Measurements from ENCODE around the gene CADM1. TPM values are rescaled to one million over a fixed set of nuclear protein-coding genes. Genes with fewer than 3 reads are reported as not detected.

CADM1 gene
- polyA plus RNA-seq, 12 donors = 25.2 to 123 (median 31.1) TPM

GRCh38 chr11:115317277-115318185 is 186.7 kb downstream of the CADM1 start:
- DNase-seq = no peak

DNA sequence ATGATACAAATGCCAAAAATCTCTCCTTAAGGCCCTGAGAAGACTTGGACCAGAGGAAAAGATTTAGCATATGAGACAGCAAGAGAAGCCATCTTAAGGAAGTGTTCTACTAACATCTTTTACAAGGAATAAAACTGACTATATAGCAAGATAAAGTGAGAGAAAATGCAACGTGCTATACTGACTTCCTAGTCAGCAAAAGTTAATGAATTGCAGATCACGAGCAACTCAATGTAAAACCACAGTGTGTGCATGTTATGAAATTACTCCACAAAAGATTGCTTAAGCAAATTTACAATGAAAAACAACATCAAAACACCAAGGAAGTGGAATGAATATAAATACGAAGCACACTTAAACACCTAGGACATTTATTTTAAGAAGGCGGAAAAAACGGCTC is 187.5 kb downstream of the CADM1 start:
- no peak for DNase-seq

- DNase-seq = no peak
Measured at GRCh38 chr11:115314330-115314920, 189.8 kb downstream of the CADM1 start.

DNA sequence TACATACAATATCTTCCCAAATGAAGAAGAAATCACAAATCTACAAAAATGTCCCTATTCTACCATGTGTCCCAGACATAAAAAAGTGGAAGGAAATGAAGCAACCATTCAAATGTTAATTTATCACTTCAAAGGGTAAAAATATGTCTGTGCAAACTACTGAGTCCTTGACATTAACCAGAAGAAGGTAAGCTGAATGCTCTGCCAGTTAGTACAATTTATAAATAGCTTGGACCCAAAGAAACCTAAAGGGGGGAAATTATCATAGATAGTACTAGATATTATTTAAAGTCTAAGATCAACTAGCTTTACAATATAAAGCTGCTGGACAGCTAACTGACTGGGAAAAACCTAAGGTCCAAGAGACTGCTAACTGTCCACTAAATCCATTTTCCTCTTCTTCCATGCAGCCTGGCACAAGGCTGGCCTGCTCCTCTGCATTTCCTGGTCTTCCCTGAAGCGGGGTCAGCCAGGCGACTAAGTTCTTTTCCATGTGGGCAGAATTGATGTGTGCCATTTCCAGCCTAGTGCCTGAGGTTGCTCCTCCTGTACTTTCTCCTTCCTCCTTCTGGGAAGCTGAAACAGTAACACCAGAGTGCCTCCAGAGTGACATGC is 190.9 kb downstream of the CADM1 start:
- DNase-seq = no peak

DNA sequence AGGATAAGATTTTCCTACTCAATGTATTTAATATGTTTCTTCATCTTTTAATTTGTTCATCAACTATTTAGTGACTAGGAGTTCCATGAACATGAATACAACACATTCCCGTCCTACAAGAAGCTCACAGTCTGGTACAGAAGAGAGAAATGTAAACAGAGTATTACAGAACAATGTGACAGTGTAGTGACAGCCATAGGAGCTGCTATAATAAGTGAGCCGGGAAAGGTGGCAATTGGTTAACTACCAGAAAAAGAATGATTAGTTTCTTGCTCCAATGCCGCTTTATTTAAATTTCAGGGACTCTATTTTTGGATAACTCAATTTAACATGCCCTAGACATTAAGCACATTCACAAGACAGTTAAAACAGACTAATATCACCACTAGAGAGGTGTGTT is 192.3 kb downstream of the CADM1 start:
- DNase-seq = no peak

DNA sequence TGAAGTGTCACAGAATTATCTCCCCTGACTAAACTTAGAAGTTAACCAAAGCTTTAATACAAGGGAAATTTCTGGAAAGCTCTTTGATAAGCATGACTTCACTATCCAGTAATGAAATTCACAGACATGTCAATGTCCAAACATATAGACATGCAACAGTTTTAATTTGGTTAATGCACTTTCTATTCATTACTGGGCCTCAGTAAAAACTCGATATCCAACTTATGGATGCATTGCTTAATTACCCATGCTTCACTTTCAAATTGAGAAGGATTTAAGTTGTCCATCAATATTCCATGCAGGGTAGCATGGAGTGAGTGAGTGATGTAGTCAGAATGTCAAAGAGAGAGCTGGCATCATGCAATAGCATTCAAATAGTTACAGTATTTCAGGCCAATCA is 197.5 kb downstream of the CADM1 start:
- no peak for DNase-seq

DNA sequence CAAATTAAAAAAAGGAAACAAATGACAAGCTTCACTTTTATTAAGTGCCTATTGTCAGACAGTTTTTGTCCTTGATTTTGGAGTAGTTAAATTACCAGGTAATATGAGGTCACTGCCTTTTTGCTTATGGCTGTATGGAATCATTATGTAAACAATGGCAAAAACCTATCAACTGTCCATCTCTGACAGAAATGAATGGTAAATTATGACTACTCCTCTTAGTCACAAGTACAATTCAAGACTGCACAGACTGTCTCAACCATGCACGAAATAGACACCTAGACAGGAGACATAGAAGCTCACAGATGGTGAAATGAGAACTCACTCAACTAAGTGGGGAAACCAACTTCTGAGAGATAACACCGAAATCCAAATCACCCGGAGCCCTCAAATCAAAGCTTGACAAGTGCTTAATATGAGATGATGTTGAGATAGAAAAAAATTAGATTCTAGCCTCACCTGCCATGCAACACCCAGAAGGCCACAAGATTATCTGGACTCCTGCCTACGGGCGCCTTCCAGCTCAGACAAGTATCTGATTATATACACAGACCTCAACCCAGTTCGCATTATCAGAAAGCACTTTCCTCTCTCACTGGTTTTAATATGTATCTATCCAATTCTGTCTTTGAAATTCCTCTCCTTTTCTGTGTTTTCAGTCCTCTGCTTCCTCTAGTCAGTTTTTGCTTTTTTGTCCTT is 199.3 kb downstream of the CADM1 start:
- no peak for DNase-seq

DNA sequence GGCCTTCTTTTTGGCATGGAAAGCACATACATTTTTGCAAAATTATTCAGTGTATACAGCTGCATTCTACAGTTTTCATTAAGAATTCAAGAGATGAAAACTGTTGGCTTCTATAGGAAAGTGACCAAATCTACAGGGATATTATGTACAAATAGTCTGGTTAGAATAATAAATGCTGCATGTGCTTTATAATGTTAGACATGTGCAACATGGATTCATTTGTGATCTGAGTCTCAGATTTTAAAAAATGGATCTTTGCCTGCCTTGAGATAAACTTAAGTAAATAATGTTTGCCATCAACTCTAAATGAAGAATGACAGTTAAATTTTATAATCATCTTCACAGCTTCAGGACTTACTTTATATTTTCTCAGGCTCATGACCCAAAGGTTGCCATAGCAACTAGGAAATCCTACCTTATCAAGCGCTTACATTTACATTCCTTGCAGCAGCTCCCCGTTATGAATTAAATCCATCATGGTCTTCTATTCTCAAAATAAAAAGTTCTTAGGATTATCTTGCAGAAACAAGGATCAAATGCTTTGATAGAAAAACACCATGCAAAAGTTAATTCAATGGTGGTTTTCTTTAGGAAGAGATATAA is 200.2 kb downstream of the CADM1 start:
- peak; percentile 8 for DNase-seq

DNA sequence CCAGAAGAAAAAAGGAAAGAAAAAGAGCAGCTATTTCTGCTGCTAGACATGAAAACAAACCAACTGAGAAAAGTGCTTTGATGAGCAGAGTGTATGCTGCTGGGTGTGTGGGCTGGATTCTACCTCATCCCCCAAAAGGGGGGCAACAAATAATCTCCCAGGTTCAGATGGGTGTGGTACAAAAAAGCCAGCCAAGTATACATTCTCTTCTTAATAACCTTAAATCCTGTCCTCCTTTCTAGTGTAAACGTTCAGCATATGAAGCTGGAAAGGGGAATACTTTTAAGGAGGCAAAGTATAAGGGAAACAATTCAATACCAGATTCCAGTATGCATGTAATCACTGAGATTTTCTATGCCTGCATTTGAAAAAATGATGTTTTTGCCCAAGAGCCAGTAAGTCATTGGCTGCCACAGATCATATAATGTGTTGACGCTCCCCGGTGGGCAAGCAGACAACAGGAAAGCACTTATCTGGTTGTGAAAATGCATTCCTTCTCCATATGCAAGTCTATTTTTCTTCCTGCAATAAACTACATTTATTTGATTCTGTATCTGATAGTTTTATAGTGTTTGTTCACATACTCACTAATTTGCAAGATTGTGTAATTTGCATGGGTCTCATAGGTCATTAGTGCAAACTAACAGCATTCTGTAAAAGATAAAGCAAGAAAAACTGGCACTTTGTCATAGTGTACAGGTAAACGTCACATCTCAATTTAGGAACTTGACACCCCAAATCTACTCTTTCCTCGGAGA is 201.1 kb downstream of the CADM1 start:
- no peak for DNase-seq

DNA sequence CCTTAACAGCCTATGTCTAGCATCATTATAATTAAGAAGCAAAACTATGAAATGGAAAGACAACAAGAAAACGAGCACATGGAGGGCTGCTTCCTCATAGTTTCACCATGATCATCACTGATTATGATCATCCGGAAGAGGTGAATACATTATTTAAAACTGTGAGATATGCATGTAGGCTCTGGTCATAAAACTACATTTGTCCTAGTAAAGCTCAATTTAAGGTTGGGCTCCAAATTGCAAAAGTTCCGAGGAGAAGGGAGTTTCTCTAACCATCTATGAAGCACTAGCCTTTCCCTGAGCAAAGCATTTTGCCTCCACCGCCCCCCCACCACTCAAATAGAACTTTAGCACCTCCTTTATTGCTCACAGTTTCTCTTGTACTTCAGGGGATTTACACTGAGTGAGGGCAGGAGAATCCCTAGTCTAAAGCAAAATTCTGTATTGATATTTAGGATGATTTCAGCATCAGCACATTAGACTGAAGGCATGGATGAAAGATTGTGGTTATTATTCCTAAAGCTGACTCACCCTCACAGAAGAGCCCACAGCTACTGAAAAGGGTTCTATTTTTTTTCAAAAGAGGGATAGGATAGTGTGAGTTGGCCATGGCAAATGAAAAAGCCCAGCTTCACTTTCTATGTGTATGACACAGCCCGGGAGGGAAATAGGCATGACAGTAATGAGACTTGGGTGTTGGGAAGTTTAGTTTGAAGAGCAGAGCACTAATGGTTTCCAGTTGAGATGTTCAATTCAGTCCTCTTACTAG is 203.4 kb downstream of the CADM1 start:
- no peak for DNase-seq

DNA sequence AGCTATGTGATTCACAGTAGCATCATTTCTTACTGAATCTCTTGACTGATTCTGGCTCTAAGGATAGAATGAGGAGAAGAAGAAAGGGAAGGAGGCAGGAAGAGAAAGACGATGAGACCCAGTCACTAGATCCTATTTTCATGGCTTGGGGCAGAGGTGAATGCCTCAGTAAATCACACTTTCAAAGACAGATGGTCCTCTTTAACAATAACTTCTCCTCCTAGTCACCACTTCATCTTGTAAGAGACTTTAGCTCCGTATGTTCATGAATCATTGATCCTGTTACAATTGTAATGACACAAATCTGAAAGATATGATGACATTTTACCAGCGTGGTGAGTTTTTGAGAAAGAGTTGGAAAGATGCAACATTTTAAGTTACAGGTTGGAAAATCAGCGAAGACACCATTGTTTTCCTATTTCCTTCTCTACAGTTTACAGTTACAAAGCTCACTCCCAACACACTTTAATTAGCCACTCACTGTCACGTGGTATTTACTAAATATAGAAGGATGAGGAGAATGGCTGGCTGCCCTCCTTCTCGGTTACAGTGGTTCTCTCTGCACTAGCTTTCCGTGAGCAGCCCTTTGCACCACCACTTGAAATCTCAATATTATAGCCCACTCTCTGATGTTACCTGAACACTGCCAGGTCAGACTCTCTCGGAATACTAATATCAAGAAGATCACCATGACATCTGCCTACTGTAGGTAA is 205.8 kb downstream of the CADM1 start:
- no peak for DNase-seq

DNA sequence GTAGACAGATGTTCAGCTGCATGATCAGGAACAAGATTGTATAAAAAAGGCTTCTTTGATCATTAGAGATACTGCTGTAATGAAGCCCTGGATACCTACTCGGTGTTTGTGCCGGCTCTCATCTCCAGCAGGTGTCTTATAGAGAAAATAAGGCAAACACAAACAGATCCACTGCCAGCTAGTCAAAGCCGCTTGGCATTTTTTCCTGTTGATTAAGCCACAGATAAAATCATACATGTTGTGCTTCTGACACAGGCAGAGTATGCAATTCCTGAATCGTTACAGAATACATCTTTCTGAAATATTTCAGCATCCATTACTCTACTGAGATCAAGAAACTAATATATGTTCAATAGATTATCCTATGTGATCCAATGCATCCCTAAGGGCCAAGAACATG is 206.9 kb downstream of the CADM1 start:
- no peak for DNase-seq

DNA sequence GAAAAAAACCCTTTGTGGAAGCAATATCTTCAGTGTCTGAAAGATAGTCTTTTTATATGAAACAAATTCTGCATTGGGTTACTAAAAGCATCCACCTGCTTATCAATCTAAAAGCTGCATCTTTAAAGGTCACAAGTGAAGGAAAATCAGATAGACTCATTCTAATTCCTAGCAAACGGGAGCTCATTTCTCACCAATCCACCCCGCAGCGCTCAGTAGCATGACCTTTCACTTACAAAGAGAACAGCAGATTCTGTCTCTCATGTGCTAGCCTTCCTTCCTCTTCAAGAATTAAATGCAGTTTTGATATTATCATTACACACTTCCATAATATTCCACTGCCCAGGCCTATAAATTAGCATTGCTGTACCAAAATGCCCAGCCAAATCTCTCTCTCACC is 212.9 kb downstream of the CADM1 start:
- no peak for DNase-seq

- no peak for DNase-seq
Measured at GRCh38 chr11:115290893-115291292, 213.3 kb downstream of the CADM1 start.

DNA sequence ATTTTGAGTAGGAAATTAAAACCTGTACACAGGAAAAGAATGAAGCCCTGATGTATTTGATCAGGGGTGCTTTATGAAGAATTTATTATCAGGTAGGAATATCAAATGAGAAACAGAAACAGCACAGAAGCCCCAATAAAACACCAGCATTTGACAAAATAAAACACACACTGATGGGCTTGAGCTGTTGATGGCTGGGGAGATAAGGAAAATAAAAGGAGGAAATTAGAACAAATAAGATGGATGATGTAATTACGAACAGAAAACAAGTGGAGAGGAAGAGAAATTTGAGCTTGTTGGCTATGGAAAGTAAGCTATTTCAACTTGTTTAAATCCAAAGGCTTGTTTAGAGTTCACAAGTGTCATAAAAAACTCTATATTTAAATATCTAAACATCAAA is 213.7 kb downstream of the CADM1 start:
- no peak for DNase-seq

DNA sequence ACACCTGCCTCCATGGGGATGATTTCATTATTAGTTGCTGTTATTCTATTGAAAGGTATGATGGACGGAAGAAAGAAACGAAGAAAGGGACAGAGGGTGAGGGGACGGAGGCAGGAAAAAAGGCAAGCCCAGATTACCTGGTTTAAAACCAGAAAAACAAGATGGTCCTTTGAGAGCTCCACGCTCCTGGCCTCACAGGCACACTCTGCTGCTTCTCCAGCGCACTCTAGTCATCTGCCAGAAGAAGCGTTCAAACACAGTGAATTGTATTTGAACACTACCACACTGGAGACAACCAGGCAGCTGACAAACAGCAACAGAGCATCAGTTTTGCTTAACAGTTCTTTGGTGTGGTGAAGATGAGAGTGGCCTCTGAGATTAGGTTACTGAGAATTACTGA is 216.9 kb downstream of the CADM1 start:
- DNase-seq = no peak

GRCh38 chr11:115286614-115287013 is 217.6 kb downstream of the CADM1 start:
- no peak for DNase-seq

GRCh38 chr11:115284773-115285172 is 219.4 kb downstream of the CADM1 start:
- DNase-seq = no peak

DNA sequence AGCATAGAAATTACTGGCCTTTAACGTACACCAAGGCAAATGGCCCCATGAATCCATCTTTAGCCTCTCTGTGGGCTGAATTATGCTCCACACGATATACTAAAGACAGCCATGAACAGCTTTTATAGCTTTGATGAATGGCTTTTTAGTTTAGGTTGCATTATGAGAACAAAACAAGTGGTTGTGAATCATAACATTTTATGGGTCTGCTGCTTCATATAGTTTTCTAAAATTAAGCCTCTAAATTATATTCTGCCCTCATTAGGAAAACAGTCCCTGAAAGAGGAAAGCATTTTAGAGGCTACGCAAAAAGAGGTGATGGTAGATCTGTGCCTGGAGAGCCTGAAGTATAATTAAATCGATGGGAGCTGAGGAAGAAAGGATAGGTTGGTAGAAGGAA is 221.3 kb downstream of the CADM1 start:
- DNase-seq = no peak

DNA sequence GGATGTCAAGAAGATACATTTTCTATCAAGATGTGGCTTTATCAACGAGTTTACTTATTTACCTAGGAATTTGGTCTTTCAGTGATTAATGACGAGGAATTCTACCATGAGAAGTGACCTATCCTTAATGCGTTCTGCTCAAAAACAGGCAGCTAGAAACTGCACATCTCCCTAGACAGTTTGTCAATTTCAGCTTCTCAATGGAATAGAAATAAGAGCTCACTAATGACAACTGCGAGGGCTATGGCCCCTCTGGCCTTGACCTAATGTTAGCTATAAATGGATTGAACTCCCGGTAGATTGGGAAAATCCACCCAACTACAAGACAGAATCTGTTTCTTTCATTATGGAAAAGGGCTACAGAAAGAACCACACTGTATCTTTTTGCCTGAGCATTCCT is 223.4 kb downstream of the CADM1 start:
- no peak for DNase-seq
